GM12875 (cell line): Measurements from ENCODE around the gene UBE2E1.
"Not testable (repeated sequence)": the region's sequence is repeated elsewhere in the genome, so short reads cannot be mapped to it uniquely, and the experiment has no call there.

Experiments
- H3K4me3 ChIP-seq: one replicate; pipeline ENCODE4 v1.5.1; 2011; ENCODE audit warnings: low read depth, low read length, control low read depth
- TF ChIP-seq, protein P1 (sequence below): IDR thresholded peaks from 2 replicates; pipeline ENCODE4 v1.5.1; 2011; ENCODE audit warnings: low read depth, mild to moderate bottlenecking, control low read depth, inconsistent platforms, low read length, moderate library complexity, borderline replicate concordance; ENCODE audit not compliant: insufficient read depth

UBE2E1 gene

DNA sequence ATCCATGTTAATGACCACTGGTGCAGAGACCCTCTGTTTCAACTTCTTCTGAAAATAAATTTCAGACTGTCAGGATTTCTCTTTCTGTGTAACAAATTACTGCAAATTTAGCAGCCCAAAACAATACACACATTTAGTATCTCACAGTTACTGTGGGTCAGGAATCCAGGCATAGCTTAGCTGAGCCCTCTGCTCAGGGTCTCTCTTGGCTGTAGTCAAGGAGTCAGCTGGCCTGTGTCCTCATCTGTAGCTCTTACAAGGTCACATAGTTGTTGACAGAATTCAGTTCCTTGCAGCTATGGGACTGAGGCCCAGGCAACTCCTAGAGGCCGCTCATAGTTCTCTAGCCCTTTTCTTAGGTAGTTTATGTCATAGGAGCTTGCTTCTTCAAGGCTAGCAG is 59.2 kb downstream of the UBE2E1 start:
- H3K4me3 ChIP-seq, result no peak overlapping the region
- TF ChIP-seq, protein P1, sequence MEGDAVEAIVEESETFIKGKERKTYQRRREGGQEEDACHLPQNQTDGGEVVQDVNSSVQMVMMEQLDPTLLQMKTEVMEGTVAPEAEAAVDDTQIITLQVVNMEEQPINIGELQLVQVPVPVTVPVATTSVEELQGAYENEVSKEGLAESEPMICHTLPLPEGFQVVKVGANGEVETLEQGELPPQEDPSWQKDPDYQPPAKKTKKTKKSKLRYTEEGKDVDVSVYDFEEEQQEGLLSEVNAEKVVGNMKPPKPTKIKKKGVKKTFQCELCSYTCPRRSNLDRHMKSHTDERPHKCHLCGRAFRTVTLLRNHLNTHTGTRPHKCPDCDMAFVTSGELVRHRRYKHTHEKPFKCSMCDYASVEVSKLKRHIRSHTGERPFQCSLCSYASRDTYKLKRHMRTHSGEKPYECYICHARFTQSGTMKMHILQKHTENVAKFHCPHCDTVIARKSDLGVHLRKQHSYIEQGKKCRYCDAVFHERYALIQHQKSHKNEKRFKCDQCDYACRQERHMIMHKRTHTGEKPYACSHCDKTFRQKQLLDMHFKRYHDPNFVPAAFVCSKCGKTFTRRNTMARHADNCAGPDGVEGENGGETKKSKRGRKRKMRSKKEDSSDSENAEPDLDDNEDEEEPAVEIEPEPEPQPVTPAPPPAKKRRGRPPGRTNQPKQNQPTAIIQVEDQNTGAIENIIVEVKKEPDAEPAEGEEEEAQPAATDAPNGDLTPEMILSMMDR, result no peak

DNA sequence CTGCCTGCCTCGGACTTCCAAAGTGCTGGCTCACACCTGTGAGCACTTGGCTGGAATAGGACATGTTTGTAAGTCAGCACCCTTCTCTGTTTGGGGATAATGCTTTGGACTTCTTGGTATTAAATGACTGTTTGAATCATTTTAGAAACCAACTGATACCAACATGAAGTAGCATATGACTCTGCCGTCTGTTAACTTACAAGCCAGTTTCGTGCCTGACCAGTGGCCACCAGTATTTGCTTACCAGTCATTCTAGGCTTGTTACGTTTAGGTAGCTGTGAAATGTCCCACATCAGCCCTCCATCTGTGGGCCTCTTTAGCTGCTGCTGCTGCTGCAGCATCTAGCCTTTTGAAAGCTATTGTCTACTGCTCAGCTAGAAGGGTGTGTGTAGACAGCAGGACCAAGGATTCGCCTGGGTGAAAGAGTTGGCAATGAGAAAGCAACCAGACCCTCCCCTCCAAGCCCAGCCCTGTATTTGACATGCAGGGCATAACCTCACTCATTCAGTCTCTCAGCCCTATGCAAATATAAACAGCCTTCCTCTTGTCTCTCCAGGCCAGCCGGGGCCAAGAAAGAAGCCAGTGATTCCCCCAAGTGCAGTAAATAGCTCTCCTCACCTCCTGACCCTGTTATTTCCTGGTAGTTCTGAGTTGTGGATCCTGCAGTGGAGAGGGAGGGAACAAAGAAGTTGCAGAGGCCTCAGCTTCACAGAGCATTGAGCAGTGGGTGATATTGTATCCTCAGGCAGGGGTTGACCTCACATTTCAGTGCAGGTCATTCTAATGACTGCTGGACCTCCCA is 60.0 kb downstream of the UBE2E1 start:
- TF ChIP-seq, protein P1, result no peak

DNA sequence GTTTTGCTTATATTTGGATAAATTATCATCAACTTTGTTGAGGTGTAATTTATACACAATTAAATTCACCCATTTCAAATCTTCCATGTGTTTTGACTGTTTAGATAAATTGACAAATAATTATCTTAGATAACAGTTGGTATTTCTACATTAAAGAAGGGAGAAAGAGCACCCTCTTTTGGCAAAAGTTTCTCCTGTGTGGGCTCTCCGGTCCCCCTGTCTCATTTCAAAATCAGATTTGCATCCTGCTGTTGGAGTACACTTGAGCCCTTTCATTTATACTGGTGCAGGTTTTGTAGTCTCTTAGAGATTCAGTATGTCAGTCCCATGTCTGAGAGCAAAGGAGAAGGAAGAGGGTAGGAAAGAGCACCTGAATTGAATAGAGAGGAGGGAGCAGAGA is 61.6 kb downstream of the UBE2E1 start:
- TF ChIP-seq, protein P1, result no peak; the same call in 1 of the 2 replicates
- no peak overlapping the region for H3K4me3 ChIP-seq

More for the DNA sequence above, 60.0 kb downstream of the UBE2E1 start:
- no peak overlapping the region for H3K4me3 ChIP-seq

DNA sequence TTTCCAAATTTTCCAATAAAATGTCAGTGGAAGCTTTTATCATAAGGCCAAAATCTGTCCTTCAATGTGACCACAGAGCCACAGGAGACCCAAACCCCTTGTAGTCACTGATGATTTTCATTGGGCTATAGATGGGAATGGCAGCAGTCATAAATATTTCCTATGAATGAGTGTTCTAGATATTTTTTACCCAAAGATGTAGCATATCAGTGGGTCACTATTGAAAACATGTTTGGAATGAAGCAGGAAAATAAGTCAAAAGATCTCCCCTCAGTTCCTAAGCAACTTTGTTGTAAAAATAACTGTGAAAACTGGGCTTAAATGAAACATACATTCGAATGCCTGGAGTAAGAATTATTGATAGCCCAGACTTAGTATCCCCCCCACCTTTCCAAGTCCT is 62.1 kb downstream of the UBE2E1 start:
- TF ChIP-seq, protein P1, result no peak

DNA sequence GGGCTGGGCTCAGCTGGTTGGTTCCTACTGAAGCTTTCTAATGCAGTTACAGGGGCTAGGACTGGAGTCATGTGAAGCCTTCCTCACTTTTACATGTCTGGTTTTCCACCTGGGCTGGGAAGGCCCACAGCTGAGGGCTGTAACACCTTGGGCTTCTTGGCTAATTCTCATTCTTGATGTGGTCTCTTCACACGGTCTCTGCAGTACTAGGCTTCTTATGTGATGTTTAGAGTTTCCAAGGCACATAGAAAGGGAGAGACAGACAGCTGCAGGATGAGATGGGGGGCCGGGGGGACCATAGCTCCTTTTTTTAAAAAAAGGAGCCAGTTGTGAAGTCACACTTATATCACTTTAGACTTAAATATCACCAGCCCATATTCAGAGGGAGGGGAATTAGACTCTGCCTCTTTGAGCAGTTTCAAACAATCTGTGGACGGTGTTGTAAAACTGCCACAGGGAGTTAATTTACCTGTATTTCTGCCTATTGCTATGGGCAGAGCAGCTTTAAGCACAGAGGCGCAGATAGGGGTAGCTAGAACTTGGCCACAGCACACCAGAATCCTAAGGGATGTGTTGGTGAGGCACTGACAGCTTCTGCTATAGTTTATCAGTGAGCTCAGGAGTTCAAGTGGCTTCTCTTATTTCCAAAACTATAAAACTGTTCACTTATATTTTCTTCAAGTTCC is 64.4 kb downstream of the UBE2E1 start:
- TF ChIP-seq, protein P1, result no peak
- H3K4me3 ChIP-seq, result no peak overlapping the region

More for the DNA sequence above, 62.1 kb downstream of the UBE2E1 start:
- H3K4me3 ChIP-seq, result no peak overlapping the region

DNA sequence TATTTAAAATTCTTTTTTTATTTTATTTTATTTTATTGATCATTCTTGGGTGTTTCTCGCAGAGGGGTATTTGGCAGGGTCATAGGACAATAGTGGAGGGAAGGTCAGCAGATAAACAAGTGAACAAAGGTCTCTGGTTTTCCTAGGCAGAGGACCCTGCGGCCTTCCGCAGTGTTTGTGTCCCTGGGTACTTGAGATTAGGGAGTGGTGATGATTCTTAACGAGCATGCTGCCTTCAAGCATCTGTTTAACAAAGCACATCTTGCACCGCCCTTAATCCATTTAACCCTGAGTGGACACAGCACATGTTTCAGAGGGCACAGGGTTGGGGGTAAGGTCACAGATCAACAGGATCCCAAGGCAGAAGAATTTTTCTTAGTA is 64.9 kb downstream of the UBE2E1 start:
- not testable (repeated sequence) for H3K4me3 ChIP-seq

DNA sequence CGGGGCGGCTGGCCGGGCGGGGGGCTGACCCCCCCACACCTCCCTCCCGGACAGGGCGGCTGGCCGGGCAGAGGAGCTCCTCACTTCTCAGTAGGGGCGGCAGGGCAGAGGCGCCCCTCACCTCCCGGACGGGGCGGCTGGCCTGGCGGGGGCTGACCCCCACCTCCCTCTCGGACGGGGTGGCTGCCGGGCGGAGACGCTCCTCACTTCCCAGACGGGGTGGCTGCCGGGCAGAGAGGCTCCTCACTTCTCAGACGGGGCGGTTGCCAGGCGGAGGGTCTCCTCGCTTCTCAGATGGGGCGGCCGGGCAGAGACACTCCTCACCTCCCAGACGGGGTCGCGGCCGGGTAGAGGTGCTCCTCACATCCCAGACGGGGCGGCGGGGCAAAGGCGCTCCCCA is 65.6 kb downstream of the UBE2E1 start:
- not testable (repeated sequence) for H3K4me3 ChIP-seq

DNA sequence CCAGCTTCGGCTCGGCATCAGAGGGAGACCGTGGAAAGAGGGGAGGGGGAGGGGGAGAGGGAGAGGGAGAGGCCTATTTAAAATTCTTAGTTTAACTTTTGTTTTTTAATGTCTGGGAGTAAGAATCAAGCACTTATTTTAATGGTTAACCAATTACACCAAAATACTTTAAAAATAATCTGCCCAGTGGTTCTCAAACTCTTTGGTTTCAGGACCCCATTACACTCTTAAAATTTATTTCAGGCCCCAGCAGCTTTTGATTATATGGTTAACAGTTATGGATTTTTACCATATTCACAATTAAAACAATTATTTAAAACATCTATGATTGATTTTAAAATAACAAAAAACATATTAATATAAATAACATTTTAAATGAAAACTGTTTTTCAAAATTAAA is 66.6 kb downstream of the UBE2E1 start:
- TF ChIP-seq, protein P1, result no peak
- no peak overlapping the region for H3K4me3 ChIP-seq
